Measurements from ENCODE around the gene DIPK1A.

- TF ChIP-seq EP300 (IDR thresholded peaks at IDR 0.05; ENCODE audit: borderline replicate concordance) (no peak), EGR1 (IDR thresholded peaks at IDR 0.05) (no peak), MAX (IDR thresholded peaks at IDR 0.05) (no peak), REST (IDR thresholded peaks at IDR 0.05; ENCODE audit: low read depth) (no peak), TAF1 (IDR thresholded peaks at IDR 0.05; ENCODE audit: low read depth) (no peak), CREB1 (IDR thresholded peaks at IDR 0.05; ENCODE audit: low read depth) (no peak)
Observed at GRCh38 chr1:92886886-92887419, 74.3 kb downstream of the DIPK1A start.
